HAP-1 (cell line): ENCODE data around the gene PIGV.

ENCODE experiments used
- DNase-seq, 2 experiments: peaks; one replicate each; pipeline ENCODE4 v3.0.0-alpha.2; 2016 to 2020; ENCODE audit warnings: low spot score in 2 of 2
- H3K27me3 ChIP-seq: fragments of 250-450 bp; sonication (Bioruptor Pico); 2 replicates; pipeline ENCODE4 v1.5.1; 2020; ENCODE audit warnings: low read depth, mild to moderate bottlenecking, moderate library complexity
- H3K36me3 ChIP-seq: fragments of 250-450 bp; sonication (Bioruptor Pico); replicated peaks from 2 replicates; pipeline ENCODE4 v1.5.1; 2020; ENCODE audit warnings: mild to moderate bottlenecking
- H3K4me1 ChIP-seq: fragments of 250-450 bp; sonication (Bioruptor Pico); 2 replicates; pipeline ENCODE4 v1.5.1; 2020; ENCODE audit warnings: mild to moderate bottlenecking
- H3K4me3 ChIP-seq: fragments of 250-450 bp; sonication (Bioruptor Pico); 2 replicates; pipeline ENCODE4 v1.5.1; 2020; ENCODE audit warnings: mild to moderate bottlenecking, moderate library complexity
- H3K9me3 ChIP-seq: fragments of 250-450 bp; sonication (Bioruptor Pico); 2 replicates; pipeline ENCODE4 v1.5.1; 2020; ENCODE audit warnings: mild to moderate bottlenecking, moderate library complexity
- in situ Hi-C: fragments of 300-500 bp; cut with MboI; formaldehyde crosslinking; loops from 3 replicates; pipeline ENCODE4 v1.14.3; 2020; ENCODE audit warnings: low sequenced_read_pairs, inconsistent platforms, mixed read lengths

PIGV gene

GRCh38 chr1:26787706-26788514, at the start of gene PIGV:
Gene PIGV (plus strand): TSS chr1:26787950. CDS start chr1:26790816, 2,866 bp downstream.
- DNase-seq, result peak; percentile 76 to 88
- no peaks in the 10 kb centered on the region for H3K9me3 ChIP-seq
- H3K36me3 ChIP-seq, result peaks cover 7% of the 10 kb centered on the region; the same call in 1 of the 2 replicates
- peaks cover 40% of the 10 kb centered on the region for H3K4me1 ChIP-seq
- H3K27me3 ChIP-seq, result no peaks in the 10 kb centered on the region
- H3K4me3 ChIP-seq, result peak within 1 kb of the TSS; percentile 56
- in situ Hi-C loops, result loop anchor here (5.0 kb wide), 1 partner anchor 186 kb away; no protein-coding TSS in a partner anchor

GRCh38 chr1:26739329-26739914, 48.3 kb upstream of the PIGV start:
- in situ Hi-C loops, result no loop called here
- Histone ChIP-seq H3K27me3 (no peaks in the 10 kb centered on the region), H3K4me1 (no peaks in the 10 kb centered on the region), H3K4me3 (no peak overlapping the region), H3K9me3 (no peaks in the 10 kb centered on the region), H3K36me3 (peaks cover 79% of the 10 kb centered on the region)
- DNase-seq, result no peak

GRCh38 chr1:26740023-26740634, 47.6 kb upstream of the PIGV start:
- H3K36me3 ChIP-seq, result peaks cover 81% of the 10 kb centered on the region
- H3K4me3 ChIP-seq, result no peak overlapping the region

GRCh38 chr1:26740952-26741351, 46.8 kb upstream of the PIGV start:
- in situ Hi-C loops, result no loop called here
- no peak for DNase-seq
- no peaks in the 10 kb centered on the region for H3K27me3 ChIP-seq
- H3K4me1 ChIP-seq, result no peaks in the 10 kb centered on the region
- peaks cover 81% of the 10 kb centered on the region for H3K36me3 ChIP-seq
- H3K4me3 ChIP-seq, result no peak overlapping the region
- no peaks in the 10 kb centered on the region for H3K9me3 ChIP-seq

More at GRCh38 chr1:26740023-26740634, 47.6 kb upstream of the PIGV start:
- H3K9me3 ChIP-seq, result no peaks in the 10 kb centered on the region
- no peak for DNase-seq
- H3K27me3 ChIP-seq, result no peaks in the 10 kb centered on the region
- no peaks in the 10 kb centered on the region for H3K4me1 ChIP-seq
- in situ Hi-C loops, result no loop called here

- no peaks in the 10 kb centered on the region for H3K27me3 ChIP-seq
- no peaks in the 10 kb centered on the region for H3K4me1 ChIP-seq
- no peak overlapping the region for H3K4me3 ChIP-seq
- no peak for DNase-seq
- H3K9me3 ChIP-seq, result no peaks in the 10 kb centered on the region
- in situ Hi-C loops, result no loop called here
- peaks cover 86% of the 10 kb centered on the region for H3K36me3 ChIP-seq
Measured at GRCh38 chr1:26743426-26744059, 44.2 kb upstream of the PIGV start.

GRCh38 chr1:26744075-26744959, 43.4 kb upstream of the PIGV start:
- DNase-seq, result no peak
- H3K27me3 ChIP-seq, result no peaks in the 10 kb centered on the region
- no peaks in the 10 kb centered on the region for H3K4me1 ChIP-seq
- H3K4me3 ChIP-seq, result no peak overlapping the region
- peaks cover 87% of the 10 kb centered on the region for H3K36me3 ChIP-seq
- in situ Hi-C loops, result no loop called here
- H3K9me3 ChIP-seq, result no peaks in the 10 kb centered on the region

GRCh38 chr1:26745191-26745590, 42.6 kb upstream of the PIGV start:
- no peak for DNase-seq
- no peaks in the 10 kb centered on the region for H3K9me3 ChIP-seq
- no peak overlapping the region for H3K4me3 ChIP-seq
- in situ Hi-C loops, result no loop called here
- peaks cover 87% of the 10 kb centered on the region for H3K36me3 ChIP-seq
- no peaks in the 10 kb centered on the region for H3K4me1 ChIP-seq
- H3K27me3 ChIP-seq, result no peaks in the 10 kb centered on the region

- Histone ChIP-seq H3K4me3 (no peak overlapping the region), H3K36me3 (peaks cover 83% of the 10 kb centered on the region), H3K9me3 (no peaks in the 10 kb centered on the region), H3K27me3 (no peaks in the 10 kb centered on the region), H3K4me1 (no peaks in the 10 kb centered on the region)
- in situ Hi-C loops, result no loop called here
- no peak for DNase-seq
Measured at GRCh38 chr1:26747048-26747447, 40.7 kb upstream of the PIGV start.

- peaks cover 85% of the 10 kb centered on the region for H3K36me3 ChIP-seq
- in situ Hi-C loops, result no loop called here
- no peaks in the 10 kb centered on the region for H3K9me3 ChIP-seq
- no peak for DNase-seq
- no peak overlapping the region for H3K4me3 ChIP-seq
- H3K4me1 ChIP-seq, result no peaks in the 10 kb centered on the region
- no peaks in the 10 kb centered on the region for H3K27me3 ChIP-seq
Measured at GRCh38 chr1:26748351-26748750, 39.4 kb upstream of the PIGV start.

GRCh38 chr1:26749458-26749857, 38.3 kb upstream of the PIGV start:
- no peak overlapping the region for H3K4me3 ChIP-seq
- in situ Hi-C loops, result no loop called here
- no peaks in the 10 kb centered on the region for H3K4me1 ChIP-seq
- H3K36me3 ChIP-seq, result peaks cover 89% of the 10 kb centered on the region
- no peaks in the 10 kb centered on the region for H3K9me3 ChIP-seq
- no peaks in the 10 kb centered on the region for H3K27me3 ChIP-seq
- DNase-seq, result no peak

- no peak overlapping the region for H3K4me3 ChIP-seq
- H3K36me3 ChIP-seq, result peaks cover 89% of the 10 kb centered on the region
- H3K4me1 ChIP-seq, result no peaks in the 10 kb centered on the region
- H3K27me3 ChIP-seq, result no peaks in the 10 kb centered on the region
- in situ Hi-C loops, result no loop called here
- DNase-seq, result no peak
- no peaks in the 10 kb centered on the region for H3K9me3 ChIP-seq
Measured at GRCh38 chr1:26750428-26750827, 37.3 kb upstream of the PIGV start.

- no peak overlapping the region for H3K4me3 ChIP-seq
- peaks cover 75% of the 10 kb centered on the region for H3K36me3 ChIP-seq
- no peaks in the 10 kb centered on the region for H3K9me3 ChIP-seq
- in situ Hi-C loops, result no loop called here
- no peak for DNase-seq
- no peaks in the 10 kb centered on the region for H3K27me3 ChIP-seq
- no peaks in the 10 kb centered on the region for H3K4me1 ChIP-seq
Measured at GRCh38 chr1:26752519-26752918, 35.2 kb upstream of the PIGV start.
